ENCODE data around the gene CORO2B. TPM values are rescaled to one million over a fixed set of nuclear protein-coding genes. Genes with fewer than 3 reads are reported as not detected.

The CORO2B gene
- total RNA-seq, 4 donors from 2014 or later = 1.3 to 3.3 (median 2.3) TPM

DNA sequence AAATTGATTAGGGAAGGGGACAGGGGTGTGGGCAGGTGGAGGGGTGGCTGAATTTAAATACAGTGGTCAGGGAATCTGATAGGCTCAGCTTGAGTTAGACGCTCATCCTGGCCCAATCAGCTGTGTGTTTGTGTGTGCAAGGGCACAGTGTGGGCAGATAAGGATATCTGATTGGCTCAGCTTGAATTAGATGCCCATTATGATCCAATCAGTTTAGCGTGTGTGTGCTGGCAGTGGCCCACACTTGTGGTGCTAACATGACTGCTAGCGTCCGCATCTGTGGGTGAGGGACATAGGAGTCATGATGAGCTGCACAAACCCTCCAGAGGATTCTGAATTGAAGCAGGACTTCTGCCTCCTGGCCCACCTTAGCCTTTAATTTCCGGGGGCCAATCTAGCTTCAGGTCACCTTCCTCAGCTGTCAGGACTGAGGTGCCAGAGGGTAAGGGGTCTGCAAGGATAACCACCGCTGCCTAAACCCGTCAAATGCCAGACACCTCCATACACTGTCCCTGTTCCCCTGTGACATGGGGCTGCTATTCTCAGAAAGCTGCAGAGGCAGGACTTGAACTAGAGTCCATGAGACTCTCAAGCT is 97.3 kb downstream of the CORO2B start:
- Histone ChIP-seq H3K4me3 (no peak overlapping the region), H3K27ac (no peak overlapping the region), H3K4me1 (peaks cover 13% of the 10 kb centered on the region), H3K27me3 (no peaks in the 10 kb centered on the region), H3K36me3 (no peaks in the 10 kb centered on the region), H3K9me3 (no peaks in the 10 kb centered on the region)
- TF ChIP-seq EP300 (IDR thresholded peaks at IDR 0.05) (no peak), POLR2A (IDR thresholded peaks at IDR 0.05) (no peak), POLR2AphosphoS5 (IDR thresholded peaks at IDR 0.05) (no peak), CTCF (IDR thresholded peaks at IDR 0.05) (no peak)
- 80% methylated on average over 7 of the region's 7 CpGs for WGBS
- DNase-seq (ENCODE audit: low spot score in 2 of 2) = peak in 1 of 2 donors; percentile 54

GRCh38 chr15:68676926-68677325 is 98.1 kb downstream of the CORO2B start:
- H3K36me3 ChIP-seq = no peaks in the 10 kb centered on the region
- no peaks in the 10 kb centered on the region for H3K9me3 ChIP-seq
- H3K27ac ChIP-seq = no peak overlapping the region
- H3K27me3 ChIP-seq = no peaks in the 10 kb centered on the region
- 87% methylated on average over 4 of the region's 4 CpGs for WGBS
- TF ChIP-seq EP300 (IDR thresholded peaks at IDR 0.05) = no peak
- no peak for TF ChIP-seq POLR2A (IDR thresholded peaks at IDR 0.05)
- no peak for TF ChIP-seq CTCF (IDR thresholded peaks at IDR 0.05)
- TF ChIP-seq POLR2AphosphoS5 (IDR thresholded peaks at IDR 0.05) = no peak
- peaks cover 13% of the 10 kb centered on the region for H3K4me1 ChIP-seq
- peak in 1 of 2 donors; percentile 35 for DNase-seq (ENCODE audit: low spot score in 2 of 2)
- H3K4me3 ChIP-seq = no peak overlapping the region

DNA sequence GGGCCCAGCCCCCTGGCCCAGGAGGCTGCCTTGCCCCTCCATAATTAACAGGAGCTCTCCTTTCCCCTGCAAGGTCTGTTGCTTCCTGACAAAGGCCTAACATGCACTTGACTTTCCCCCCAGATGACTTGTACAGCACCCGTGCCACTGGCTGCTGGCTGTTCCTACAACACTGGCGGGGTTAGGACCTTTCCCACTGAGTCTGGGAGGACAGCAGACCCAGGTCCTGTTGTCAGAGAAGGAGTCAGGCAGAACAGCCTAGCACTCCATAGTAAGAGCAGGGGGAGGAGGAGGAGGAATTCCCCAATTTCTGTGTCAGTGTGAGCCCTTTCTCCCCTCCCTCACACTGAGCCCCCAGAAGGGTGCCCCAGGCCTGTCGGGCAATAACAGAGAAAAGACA is 99.2 kb downstream of the CORO2B start:
- WGBS = 94% methylated on average over 2 of the region's 3 CpGs
- peaks cover 13% of the 10 kb centered on the region for H3K4me1 ChIP-seq
- H3K27me3 ChIP-seq = no peaks in the 10 kb centered on the region
- peak in 1 of 2 donors; percentile 71 for DNase-seq (ENCODE audit: low spot score in 2 of 2)
- no peaks in the 10 kb centered on the region for H3K36me3 ChIP-seq
- H3K9me3 ChIP-seq = no peaks in the 10 kb centered on the region
- no peak overlapping the region for H3K27ac ChIP-seq
- H3K4me3 ChIP-seq = no peak overlapping the region
- no peak for TF ChIP-seq POLR2AphosphoS5 (IDR thresholded peaks at IDR 0.05)
- no peak for TF ChIP-seq CTCF (IDR thresholded peaks at IDR 0.05)
- no peak for TF ChIP-seq EP300 (IDR thresholded peaks at IDR 0.05)
- no peak for TF ChIP-seq POLR2A (IDR thresholded peaks at IDR 0.05)

GRCh38 chr15:68678746-68679145 is 100.0 kb downstream of the CORO2B start:
- H3K9me3 ChIP-seq = no peaks in the 10 kb centered on the region
- H3K27ac ChIP-seq = no peak overlapping the region
- H3K4me3 ChIP-seq = no peak overlapping the region
- 88% methylated on average over 5 of the region's 5 CpGs for WGBS
- TF ChIP-seq EP300 (IDR thresholded peaks at IDR 0.05) (no peak), POLR2A (IDR thresholded peaks at IDR 0.05) (no peak), POLR2AphosphoS5 (IDR thresholded peaks at IDR 0.05) (no peak), CTCF (IDR thresholded peaks at IDR 0.05) (no peak)
- H3K36me3 ChIP-seq = no peaks in the 10 kb centered on the region
- H3K27me3 ChIP-seq = no peaks in the 10 kb centered on the region
- H3K4me1 ChIP-seq = peaks cover 12% of the 10 kb centered on the region
- peak in 1 of 2 donors; percentile 45 for DNase-seq (ENCODE audit: low spot score in 2 of 2)

DNA sequence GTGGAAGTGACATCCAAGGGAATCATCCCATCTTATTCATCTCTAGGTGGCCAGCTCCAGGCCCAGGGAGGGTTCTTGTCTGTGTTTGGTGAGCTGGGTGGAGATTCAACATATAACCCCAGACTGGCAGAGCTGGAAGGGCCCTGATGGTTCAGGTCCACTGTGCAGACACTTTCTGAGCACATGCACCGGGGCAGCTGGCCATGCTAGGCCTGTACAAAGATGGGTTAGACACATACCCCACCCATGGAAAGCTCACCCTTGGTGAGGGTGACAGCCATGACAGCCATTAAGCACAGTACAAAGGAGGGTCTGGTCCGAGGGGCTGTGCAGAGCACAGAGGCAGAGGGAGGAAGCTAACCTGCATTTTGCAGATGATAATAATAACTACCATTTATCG is 100.4 kb downstream of the CORO2B start:
- peaks cover 8% of the 10 kb centered on the region for H3K4me1 ChIP-seq
- H3K36me3 ChIP-seq = no peaks in the 10 kb centered on the region
- no peak for TF ChIP-seq EP300 (IDR thresholded peaks at IDR 0.05)
- TF ChIP-seq POLR2AphosphoS5 (IDR thresholded peaks at IDR 0.05) = no peak
- TF ChIP-seq POLR2A (IDR thresholded peaks at IDR 0.05) = no peak
- no peak for TF ChIP-seq CTCF (IDR thresholded peaks at IDR 0.05)
- peak in 1 of 2 donors; percentile 38 for DNase-seq (ENCODE audit: low spot score in 2 of 2)
- H3K27me3 ChIP-seq = no peaks in the 10 kb centered on the region
- 88% methylated on average over 3 of the region's 3 CpGs for WGBS
- no peak overlapping the region for H3K27ac ChIP-seq
- no peak overlapping the region for H3K4me3 ChIP-seq
- no peaks in the 10 kb centered on the region for H3K9me3 ChIP-seq
